MM.1S (cell line): Measurements from ENCODE around the gene PYGO2.

Source experiments
- CTCF ChIP-seq: fragments of 300-600 bp; sonication (generic); IDR thresholded peaks from 2 replicates; pipeline ENCODE4 v1.5.1; 2016; ENCODE audit warnings: antibody characterized with exemption, low read length, mixed read lengths
- EZH2 ChIP-seq: fragments of 300-600 bp; sonication (generic); optimal IDR thresholded peaks from 2 replicates; pipeline ENCODE3; 2017; ENCODE audit warnings: low read depth, mild to moderate bottlenecking, antibody characterized with exemption, low read length, mixed read lengths

- no peak for TF ChIP-seq CTCF
- TF ChIP-seq EZH2 = no peak
These were observed 37.9 kb downstream of the PYGO2 start for GRCh38 chr1:154923695-154924094.
